ENCODE measurements around the gene PLEKHD1.
A peak's percentile ranks its signal among the peaks of the same experiment; 100 is the strongest.

DNA sequence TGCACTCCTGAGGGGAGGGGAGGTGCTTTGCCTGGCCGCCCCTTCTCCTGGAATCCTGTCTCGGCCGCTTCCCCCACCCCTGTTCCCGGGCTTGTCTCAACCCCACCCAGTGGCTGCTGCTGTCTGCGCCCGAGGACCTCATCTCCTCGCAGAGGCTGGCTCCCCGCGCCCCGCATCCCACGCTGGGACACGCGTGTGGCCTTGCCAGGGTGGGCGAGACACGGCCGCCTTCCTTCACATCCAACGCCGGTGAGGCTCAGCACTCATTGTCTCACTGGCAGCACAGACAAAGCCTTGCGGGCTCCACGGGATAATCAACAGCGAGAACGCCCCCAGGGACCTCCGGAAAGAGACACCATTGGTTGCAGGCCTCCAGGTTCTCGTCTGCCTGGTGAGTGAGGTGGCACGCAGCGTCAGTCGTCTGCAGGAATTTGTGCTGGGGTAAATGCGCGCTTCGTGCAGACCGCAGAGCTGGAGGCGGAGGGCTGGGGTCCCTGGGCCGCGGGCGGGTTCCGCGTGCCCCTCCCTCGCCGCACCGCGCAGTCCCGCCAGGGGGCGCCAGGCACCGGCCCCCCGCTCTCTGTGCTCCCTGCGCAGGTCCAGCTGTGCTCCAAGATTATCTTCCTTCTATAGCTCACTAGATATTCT lies 63.3 kb downstream of the PLEKHD1 start:
- TF ChIP-seq, protein P1, sequence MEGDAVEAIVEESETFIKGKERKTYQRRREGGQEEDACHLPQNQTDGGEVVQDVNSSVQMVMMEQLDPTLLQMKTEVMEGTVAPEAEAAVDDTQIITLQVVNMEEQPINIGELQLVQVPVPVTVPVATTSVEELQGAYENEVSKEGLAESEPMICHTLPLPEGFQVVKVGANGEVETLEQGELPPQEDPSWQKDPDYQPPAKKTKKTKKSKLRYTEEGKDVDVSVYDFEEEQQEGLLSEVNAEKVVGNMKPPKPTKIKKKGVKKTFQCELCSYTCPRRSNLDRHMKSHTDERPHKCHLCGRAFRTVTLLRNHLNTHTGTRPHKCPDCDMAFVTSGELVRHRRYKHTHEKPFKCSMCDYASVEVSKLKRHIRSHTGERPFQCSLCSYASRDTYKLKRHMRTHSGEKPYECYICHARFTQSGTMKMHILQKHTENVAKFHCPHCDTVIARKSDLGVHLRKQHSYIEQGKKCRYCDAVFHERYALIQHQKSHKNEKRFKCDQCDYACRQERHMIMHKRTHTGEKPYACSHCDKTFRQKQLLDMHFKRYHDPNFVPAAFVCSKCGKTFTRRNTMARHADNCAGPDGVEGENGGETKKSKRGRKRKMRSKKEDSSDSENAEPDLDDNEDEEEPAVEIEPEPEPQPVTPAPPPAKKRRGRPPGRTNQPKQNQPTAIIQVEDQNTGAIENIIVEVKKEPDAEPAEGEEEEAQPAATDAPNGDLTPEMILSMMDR (IDR thresholded peaks at IDR 0.05 in 2 of 3, conservative IDR thresholded peaks at IDR 0.05 in 1 of 3; ENCODE audit: insufficient read depth in 2 of 3, low read depth in 1 of 3, low read length in 3 of 3) = peak; percentile 52 to 62 (median 62); a peak in 5 of 6 replicates
- TF ChIP-seq, protein P2, sequence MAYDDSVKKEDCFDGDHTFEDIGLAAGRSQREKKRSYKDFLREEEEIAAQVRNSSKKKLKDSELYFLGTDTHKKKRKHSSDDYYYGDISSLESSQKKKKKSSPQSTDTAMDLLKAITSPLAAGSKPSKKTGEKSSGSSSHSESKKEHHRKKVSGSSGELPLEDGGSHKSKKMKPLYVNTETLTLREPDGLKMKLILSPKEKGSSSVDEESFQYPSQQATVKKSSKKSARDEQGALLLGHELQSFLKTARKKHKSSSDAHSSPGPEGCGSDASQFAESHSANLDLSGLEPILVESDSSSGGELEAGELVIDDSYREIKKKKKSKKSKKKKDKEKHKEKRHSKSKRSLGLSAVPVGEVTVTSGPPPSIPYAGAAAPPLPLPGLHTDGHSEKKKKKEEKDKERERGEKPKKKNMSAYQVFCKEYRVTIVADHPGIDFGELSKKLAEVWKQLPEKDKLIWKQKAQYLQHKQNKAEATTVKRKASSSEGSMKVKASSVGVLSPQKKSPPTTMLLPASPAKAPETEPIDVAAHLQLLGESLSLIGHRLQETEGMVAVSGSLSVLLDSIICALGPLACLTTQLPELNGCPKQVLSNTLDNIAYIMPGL (CRISPR knock-in tag; IDR thresholded peaks at IDR 0.05) = no peak
- no peak for TF ChIP-seq SAFB2 (IDR thresholded peaks at IDR 0.05; ENCODE audit: borderline replicate concordance, low read depth, low read length, severe bottlenecking)

Measured in K562 (cell line).